ENCODE measurements around the gene WDTC1. TPM values are rescaled to one million over a fixed set of nuclear protein-coding genes. Genes with fewer than 3 reads are reported as not detected.
A peak's percentile ranks its signal among the peaks of the same experiment; 100 is the strongest.

The WDTC1 gene
- total and polyA plus RNA-seq, 2 donors (not counting 1 experiment from before 2014, with no cell fraction given), result 32.5 to 69.1 TPM

DNA sequence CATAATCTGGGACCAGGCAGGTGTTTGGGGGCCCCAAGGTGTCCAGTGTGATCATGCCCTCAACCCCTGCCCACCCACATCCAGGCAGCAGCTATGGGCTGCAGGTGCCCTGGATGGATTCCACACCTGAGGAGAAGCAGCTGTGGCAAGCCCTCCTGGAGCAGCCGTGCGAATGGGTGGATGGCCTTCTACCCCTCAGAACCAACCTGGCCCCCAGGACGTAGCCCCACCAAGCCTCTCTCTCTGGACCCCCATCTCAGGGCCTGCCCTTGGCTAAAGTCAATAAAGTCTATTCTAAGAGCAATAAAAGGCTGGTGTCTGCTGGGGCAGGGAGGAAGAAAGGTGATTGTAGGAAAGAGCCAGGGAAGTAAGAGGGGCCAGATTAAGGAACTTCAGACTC, 119.2 kb downstream of the WDTC1 start:
- H2AFZ ChIP-seq (ENCODE audit: insufficient read depth, low read depth, low read length, poor library complexity, severe bottlenecking), result no peak overlapping the region
- peaks cover 29% of the 10 kb centered on the region for H3K4me1 Mint-ChIP-seq
- H3K27ac ChIP-seq (ENCODE audit: low read length in 2 of 2), result no peak overlapping the region
- WGBS (ENCODE audit: insufficient coverage), result 100% methylated on average over 2 of the region's 3 CpGs
- H3K27me3 ChIP-seq (replicated peaks in 1 of 4; ENCODE audit: control extremely low read depth in 1 of 4, control insufficient read depth in 3 of 4, insufficient read depth in 4 of 4, low read length in 3 of 4), result no peaks in the 10 kb centered on the region
- no peak overlapping the region for H3K4me3 Mint-ChIP-seq
- ATAC-seq (ENCODE audit: low read depth), result no peak
- intact Hi-C loops (cut with micrococcal nuclease), result no loop called here
- H3K4me2 ChIP-seq (replicated peaks; ENCODE audit: low read depth, low read length, poor library complexity, severe bottlenecking), result no peak overlapping the region
- H4K20me1 ChIP-seq (ENCODE audit: control insufficient read depth, insufficient read depth, low read length, poor library complexity, severe bottlenecking), result no peaks in the 10 kb centered on the region
- peaks cover 26 to 41% of the 10 kb centered on the region in 2 donors for H3K4me1 ChIP-seq (ENCODE audit: control insufficient read depth in 2 of 2, insufficient read depth in 2 of 2, low read length in 2 of 2)
- H3K27me3 Mint-ChIP-seq, result no peaks in the 10 kb centered on the region
- H3K9me3 Mint-ChIP-seq (ENCODE audit: insufficient read depth), result no peaks in the 10 kb centered on the region
- H3K9me3 ChIP-seq (ENCODE audit: control extremely low read depth in 1 of 3, control insufficient read depth in 2 of 3, insufficient read depth in 1 of 3, low read length in 2 of 3), result no peaks in the 10 kb centered on the region
- H3K36me3 ChIP-seq (replicated peaks in 1 of 2; ENCODE audit: control extremely low read depth in 1 of 2, control insufficient read depth in 1 of 2, extremely low read depth in 1 of 2, insufficient read depth in 2 of 2, low read length in 1 of 2), result peaks cover 0 to 28% of the 10 kb centered on the region in 2 experiments
- H3K9ac ChIP-seq (ENCODE audit: low read length), result no peak overlapping the region
- peak overlapping the region; percentile 78 for H3K27ac Mint-ChIP-seq
- ChIA-PET CTCF (interaction anchor here (0.7 to 11.1 kb wide), 8 partner anchors 12 to 254 kb away, joined by 3 to 135 read pairs (median 6); partner anchors contain the start of genes CD164L2, GPR3, MAP3K6 and SYTL1), POLR2A (interaction anchor here (0.7 to 2.1 kb wide), 4 partner anchors 12 to 274 kb away, joined by 4 to 10 read pairs (median 8); partner anchors contain the start of genes SYTL1 and WDTC1)
- TF ChIP-seq, protein P1, sequence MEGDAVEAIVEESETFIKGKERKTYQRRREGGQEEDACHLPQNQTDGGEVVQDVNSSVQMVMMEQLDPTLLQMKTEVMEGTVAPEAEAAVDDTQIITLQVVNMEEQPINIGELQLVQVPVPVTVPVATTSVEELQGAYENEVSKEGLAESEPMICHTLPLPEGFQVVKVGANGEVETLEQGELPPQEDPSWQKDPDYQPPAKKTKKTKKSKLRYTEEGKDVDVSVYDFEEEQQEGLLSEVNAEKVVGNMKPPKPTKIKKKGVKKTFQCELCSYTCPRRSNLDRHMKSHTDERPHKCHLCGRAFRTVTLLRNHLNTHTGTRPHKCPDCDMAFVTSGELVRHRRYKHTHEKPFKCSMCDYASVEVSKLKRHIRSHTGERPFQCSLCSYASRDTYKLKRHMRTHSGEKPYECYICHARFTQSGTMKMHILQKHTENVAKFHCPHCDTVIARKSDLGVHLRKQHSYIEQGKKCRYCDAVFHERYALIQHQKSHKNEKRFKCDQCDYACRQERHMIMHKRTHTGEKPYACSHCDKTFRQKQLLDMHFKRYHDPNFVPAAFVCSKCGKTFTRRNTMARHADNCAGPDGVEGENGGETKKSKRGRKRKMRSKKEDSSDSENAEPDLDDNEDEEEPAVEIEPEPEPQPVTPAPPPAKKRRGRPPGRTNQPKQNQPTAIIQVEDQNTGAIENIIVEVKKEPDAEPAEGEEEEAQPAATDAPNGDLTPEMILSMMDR (IDR thresholded peaks at IDR 0.05), result no peak
- TF ChIP-seq EZH2 (IDR thresholded peaks at IDR 0.05; ENCODE audit: borderline replicate concordance, insufficient read depth, low read depth, low read length, poor library complexity, severe bottlenecking), result no peak
- no peak overlapping the region for H3K4me3 ChIP-seq (ENCODE audit: control extremely low read depth in 1 of 5, extremely low read depth in 1 of 5, insufficient read depth in 1 of 5, low read depth in 2 of 5, low read length in 4 of 5)
- H3K79me2 ChIP-seq (ENCODE audit: control insufficient read depth, insufficient read depth, low read length), result peaks cover 12% of the 10 kb centered on the region
- no peak for DNase-seq

DNA sequence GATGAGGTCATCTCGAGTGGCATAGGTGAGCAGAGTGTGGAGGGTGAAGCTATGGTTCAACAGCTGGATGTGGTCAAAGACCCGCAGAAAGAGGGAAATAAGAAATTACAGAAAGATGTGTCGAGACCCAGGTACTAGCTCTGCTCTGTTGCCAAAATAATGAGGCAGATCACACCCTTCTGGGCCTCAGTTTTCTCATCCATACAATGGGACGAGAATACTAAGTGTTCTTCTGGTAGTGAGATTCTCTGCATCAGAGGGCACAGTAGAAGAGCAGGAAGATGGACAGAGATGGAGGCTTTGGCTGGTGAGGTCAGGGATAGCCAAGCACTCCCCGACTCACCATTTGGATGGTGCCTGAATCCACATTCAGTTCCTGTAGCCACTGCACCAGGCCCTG, 121.3 kb downstream of the WDTC1 start:
- Mint-ChIP-seq H3K27me3 (no peaks in the 10 kb centered on the region), H3K4me3 (peak overlapping the region; percentile 71), H3K27ac (peak overlapping the region; percentile 75), H3K9me3 (ENCODE audit: insufficient read depth) (no peaks in the 10 kb centered on the region), H3K4me1 (peaks cover 44% of the 10 kb centered on the region)
- Histone ChIP-seq H3K4me2 (replicated peaks; ENCODE audit: low read depth, low read length, poor library complexity, severe bottlenecking) (peak overlapping the region; percentile 95), H2AFZ (ENCODE audit: insufficient read depth, low read depth, low read length, poor library complexity, severe bottlenecking) (no peak overlapping the region), H3K79me2 (ENCODE audit: control insufficient read depth, insufficient read depth, low read length) (no peaks in the 10 kb centered on the region), H3K4me3 (ENCODE audit: control extremely low read depth in 1 of 5, extremely low read depth in 1 of 5, insufficient read depth in 1 of 5, low read depth in 2 of 5, low read length in 4 of 5) (no peak overlapping the region), H3K9ac (ENCODE audit: low read length) (no peak overlapping the region), H3K27ac (ENCODE audit: low read length in 2 of 2) (no peak overlapping the region), H3K9me3 (ENCODE audit: control extremely low read depth in 1 of 3, control insufficient read depth in 2 of 3, insufficient read depth in 1 of 3, low read length in 2 of 3) (no peaks in the 10 kb centered on the region), H3K27me3 (replicated peaks in 1 of 4; ENCODE audit: control extremely low read depth in 1 of 4, control insufficient read depth in 3 of 4, insufficient read depth in 4 of 4, low read length in 3 of 4) (no peaks in the 10 kb centered on the region), H4K20me1 (ENCODE audit: control insufficient read depth, insufficient read depth, low read length, poor library complexity, severe bottlenecking) (peaks cover 8% of the 10 kb centered on the region), H3K36me3 (replicated peaks in 1 of 2; ENCODE audit: control extremely low read depth in 1 of 2, control insufficient read depth in 1 of 2, extremely low read depth in 1 of 2, insufficient read depth in 2 of 2, low read length in 1 of 2) (peaks cover 0 to 15% of the 10 kb centered on the region in 2 experiments), H3K4me1 (ENCODE audit: control insufficient read depth in 2 of 2, insufficient read depth in 2 of 2, low read length in 2 of 2) (peaks cover 36 to 52% of the 10 kb centered on the region in 2 donors)
- TF ChIP-seq EZH2 (IDR thresholded peaks at IDR 0.05; ENCODE audit: borderline replicate concordance, insufficient read depth, low read depth, low read length, poor library complexity, severe bottlenecking), result no peak
- TF ChIP-seq, protein P1 (IDR thresholded peaks at IDR 0.05), result no peak
- ChIA-PET CTCF (interaction anchor here (1.0 to 11.1 kb wide), 10 partner anchors 13 to 251 kb away, joined by 3 to 135 read pairs (median 38); partner anchors contain the start of genes CD164L2, GPR3, MAP3K6 and SYTL1), POLR2A (no interaction called here)
- intact Hi-C loops (cut with micrococcal nuclease), result loop anchor here (2.0 kb wide), 1 partner anchor 23 kb away; no protein-coding TSS in a partner anchor
- ATAC-seq (ENCODE audit: low read depth) (no peak), DNase-seq (no peak)
- 75% methylated on average over 4 of the region's 5 CpGs for WGBS (ENCODE audit: insufficient coverage)

Measured in B cell (primary cell).